Mesenchymal stem cell (in vitro differentiated cells and primary cell): ENCODE results near the gene RYR2.

ENCODE experiments used
- DNase-seq: peaks from one replicate; pipeline ENCODE4 v3.0.0-alpha.2; 2013
- H2AFZ ChIP-seq: one replicate; pipeline ENCODE4 v1.6.1; 2013; ENCODE audit warnings: low read depth, mild to moderate bottlenecking, control low read depth, inconsistent platforms, low read length, moderate library complexity
- H2AK5ac ChIP-seq: 2 replicates; pipeline ENCODE4 v1.6.1; 2013; ENCODE audit warnings: low read length, moderate library complexity, mild to moderate bottlenecking, inconsistent platforms; ENCODE audit not compliant: severe bottlenecking
- H2BK120ac ChIP-seq: one replicate; pipeline ENCODE4 v1.6.1; 2013; ENCODE audit warnings: low read depth, mild to moderate bottlenecking, inconsistent platforms, low read length, moderate library complexity
- H2BK12ac ChIP-seq, 2 experiments: one replicate each; pipeline ENCODE4 v1.6.1; 2013; ENCODE audit warnings: inconsistent platforms in 2 of 2, low read length in 2 of 2, mild to moderate bottlenecking in 2 of 2, moderate library complexity in 2 of 2, control low read depth in 1 of 2
- H2BK15ac ChIP-seq: one replicate; pipeline ENCODE4 v1.6.1; 2013; ENCODE audit warnings: mild to moderate bottlenecking, low read depth, inconsistent platforms; ENCODE audit not compliant: poor library complexity, severe bottlenecking
- H2BK5ac ChIP-seq: 2 replicates; pipeline ENCODE4 v1.6.1; 2013; ENCODE audit warnings: low read depth, mild to moderate bottlenecking, low read length, control low read depth, inconsistent platforms; ENCODE audit not compliant: poor library complexity, severe bottlenecking
- H3K14ac ChIP-seq, 2 experiments: one replicate each; pipeline ENCODE4 v1.6.1; 2013; ENCODE audit warnings: inconsistent platforms in 2 of 2, low read length in 2 of 2, control low read depth in 1 of 2, mild to moderate bottlenecking in 1 of 2, moderate library complexity in 1 of 2
- H3K18ac ChIP-seq, 2 experiments: one replicate each; pipeline ENCODE4 v1.6.1; 2013; ENCODE audit warnings: inconsistent platforms in 2 of 2, low read length in 2 of 2, control low read depth in 1 of 2, low read depth in 1 of 2, mild to moderate bottlenecking in 1 of 2
- H3K23ac ChIP-seq, 2 experiments: one replicate each; pipeline ENCODE4 v1.6.1; 2013; ENCODE audit warnings: inconsistent platforms in 2 of 2, low read length in 2 of 2, mild to moderate bottlenecking in 2 of 2, moderate library complexity in 2 of 2, control low read depth in 1 of 2
- H3K27ac ChIP-seq: 2 replicates; pipeline ENCODE4 v1.5.1; 2013; ENCODE audit warnings: mild to moderate bottlenecking, moderate library complexity, low read length, control low read depth, inconsistent platforms; ENCODE audit not compliant: poor library complexity, severe bottlenecking
- H3K27me3 ChIP-seq, 2 experiments: 2 replicates each; pipeline versions ENCODE4 v1.6.1 to v1.7.0; 2013; ENCODE audit warnings: low read length in 2 of 2, mild to moderate bottlenecking in 2 of 2, moderate library complexity in 2 of 2, control low read depth in 1 of 2, inconsistent platforms in 1 of 2; ENCODE audit not compliant: control insufficient read depth in 1 of 2, insufficient read depth in 1 of 2
- H3K36me3 ChIP-seq, 2 experiments: 2 replicates each; pipeline versions ENCODE4 v1.6.1 to v1.7.0; 2013; ENCODE audit warnings: low read length in 2 of 2, control low read depth in 1 of 2, inconsistent platforms in 1 of 2, low read depth in 1 of 2, mild to moderate bottlenecking in 1 of 2; ENCODE audit not compliant: insufficient read depth in 2 of 2, control insufficient read depth in 1 of 2
- H3K4ac ChIP-seq, 2 experiments: one replicate each; pipeline ENCODE4 v1.6.1; 2013; ENCODE audit warnings: inconsistent platforms in 2 of 2, low read length in 2 of 2, mild to moderate bottlenecking in 2 of 2, moderate library complexity in 2 of 2, control low read depth in 1 of 2, low read depth in 1 of 2
- H3K4me1 ChIP-seq: 2 replicates; pipeline ENCODE4 v1.6.1; 2013; ENCODE audit warnings: low read depth, low read length, control low read depth; ENCODE audit not compliant: control insufficient read depth, insufficient read depth
- H3K4me2 ChIP-seq: 2 replicates; pipeline ENCODE4 v1.6.1; 2013; ENCODE audit warnings: low read length, mild to moderate bottlenecking, inconsistent platforms; ENCODE audit not compliant: poor library complexity, severe bottlenecking
- H3K4me3 ChIP-seq, 2 experiments: 2 replicates each; pipeline versions ENCODE4 v1.5.1 to v1.7.0; 2013; ENCODE audit warnings: low read length in 2 of 2, mild to moderate bottlenecking in 2 of 2, control low read depth in 1 of 2, low read depth in 1 of 2; ENCODE audit not compliant: insufficient read depth in 1 of 2
- H3K79me1 ChIP-seq: replicated peaks from 2 replicates; pipeline ENCODE4 v1.6.1; 2013; ENCODE audit warnings: mild to moderate bottlenecking, control low read depth, low read length, inconsistent platforms; ENCODE audit not compliant: poor library complexity, severe bottlenecking
- H3K9ac ChIP-seq: 2 replicates; pipeline ENCODE4 v1.7.0; 2013; ENCODE audit warnings: mild to moderate bottlenecking, low read length, moderate library complexity
- H3K9me3 ChIP-seq: 2 replicates; pipeline ENCODE4 v1.7.0; 2013; ENCODE audit warnings: mild to moderate bottlenecking, low read length; ENCODE audit not compliant: control insufficient read depth
- H4K8ac ChIP-seq: one replicate; pipeline ENCODE4 v1.6.1; 2013; ENCODE audit warnings: inconsistent platforms, mild to moderate bottlenecking, low read length, moderate library complexity
- H4K91ac ChIP-seq: one replicate; pipeline ENCODE4 v1.6.1; 2013; ENCODE audit warnings: mild to moderate bottlenecking, low read length, inconsistent platforms
- WGBS: methylation state at CpG from one replicate; pipeline ENCODE4 v1.1.7; 2013; ENCODE audit warnings: mixed read lengths; 5-methylcytosine and 5-hydroxymethylcytosine counted together

The RYR2 gene

DNA sequence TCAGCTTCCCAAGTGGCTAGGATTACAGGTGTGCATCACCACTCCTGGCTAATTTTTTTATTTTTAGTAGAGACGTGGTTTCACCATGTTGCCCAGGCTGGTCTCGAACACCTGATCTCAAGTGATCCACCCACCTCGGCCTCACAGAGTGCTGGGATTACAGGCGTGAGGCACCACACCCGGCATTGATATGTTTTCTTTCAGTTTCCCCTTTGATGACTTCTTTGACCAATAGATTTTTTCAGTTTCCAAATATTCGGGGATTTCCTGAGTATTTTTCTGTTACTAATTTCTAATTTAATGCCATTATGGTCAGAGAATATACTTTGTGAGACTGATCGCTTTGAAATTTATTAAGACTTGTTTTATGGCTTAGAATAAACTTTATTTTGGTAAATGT, 406.1 kb downstream of the RYR2 start:
- Histone ChIP-seq H2AFZ (no peak overlapping the region), H3K27me3 (no peaks in the 10 kb centered on the region), H3K4me1 (no peaks in the 10 kb centered on the region), H4K91ac (no peak overlapping the region), H3K23ac (no peak overlapping the region), H2BK5ac (no peak overlapping the region), H3K14ac (no peak overlapping the region), H2BK120ac (no peak overlapping the region), H3K18ac (no peak overlapping the region), H2BK15ac (no peak overlapping the region), H3K4me3 (no peak overlapping the region), H2BK12ac (no peak overlapping the region), H3K27ac (no peak overlapping the region), H3K79me1 (no peaks in the 10 kb centered on the region), H2AK5ac (no peak overlapping the region), H4K8ac (no peak overlapping the region), H3K36me3 (no peaks in the 10 kb centered on the region), H3K9ac (no peak overlapping the region), H3K9me3 (no peaks in the 10 kb centered on the region), H3K4me2 (no peak overlapping the region), H3K4ac (no peak overlapping the region)
- 95% methylated on average over 7 of the region's 7 CpGs for WGBS
- no peak for DNase-seq

DNA sequence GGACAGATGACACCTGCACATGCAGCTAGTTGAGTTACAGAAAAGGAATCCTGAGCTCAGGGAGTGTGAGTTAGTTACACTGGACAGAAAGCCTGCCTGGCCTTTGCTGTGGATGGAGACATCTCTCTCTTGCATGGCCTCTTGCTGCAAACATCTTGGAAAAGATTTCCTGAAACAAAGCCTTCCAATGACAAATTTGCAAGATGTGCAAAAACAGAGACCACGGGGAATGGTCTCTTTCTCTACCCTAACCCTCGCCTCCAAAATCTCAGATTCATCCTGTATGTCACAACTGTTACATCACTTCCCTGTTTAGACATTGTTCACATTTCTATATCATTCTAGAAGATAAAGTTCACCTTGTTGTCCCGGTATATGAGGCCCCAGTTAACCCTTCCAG, 415.6 kb downstream of the RYR2 start:
- no peak overlapping the region for H4K8ac ChIP-seq
- no peaks in the 10 kb centered on the region for H3K4me1 ChIP-seq
- no peak for DNase-seq
- no peaks in the 10 kb centered on the region for H3K36me3 ChIP-seq
- H2BK5ac ChIP-seq = no peak overlapping the region
- no peak overlapping the region for H3K27ac ChIP-seq
- H3K9me3 ChIP-seq = peaks cover 8% of the 10 kb centered on the region
- WGBS = 60% methylated on average over 3 of the region's 3 CpGs
- H3K14ac ChIP-seq = no peak overlapping the region
- H3K4ac ChIP-seq = no peak overlapping the region
- H3K27me3 ChIP-seq = no peaks in the 10 kb centered on the region
- no peak overlapping the region for H3K9ac ChIP-seq
- no peak overlapping the region for H4K91ac ChIP-seq
- H3K23ac ChIP-seq = no peak overlapping the region
- H3K4me2 ChIP-seq = no peak overlapping the region
- H3K4me3 ChIP-seq = no peak overlapping the region
- no peak overlapping the region for H2BK15ac ChIP-seq
- H3K79me1 ChIP-seq = no peaks in the 10 kb centered on the region
- no peak overlapping the region for H2BK12ac ChIP-seq
- H2BK120ac ChIP-seq = no peak overlapping the region
- H2AFZ ChIP-seq = no peak overlapping the region
- H2AK5ac ChIP-seq = no peak overlapping the region
- no peak overlapping the region for H3K18ac ChIP-seq

DNA sequence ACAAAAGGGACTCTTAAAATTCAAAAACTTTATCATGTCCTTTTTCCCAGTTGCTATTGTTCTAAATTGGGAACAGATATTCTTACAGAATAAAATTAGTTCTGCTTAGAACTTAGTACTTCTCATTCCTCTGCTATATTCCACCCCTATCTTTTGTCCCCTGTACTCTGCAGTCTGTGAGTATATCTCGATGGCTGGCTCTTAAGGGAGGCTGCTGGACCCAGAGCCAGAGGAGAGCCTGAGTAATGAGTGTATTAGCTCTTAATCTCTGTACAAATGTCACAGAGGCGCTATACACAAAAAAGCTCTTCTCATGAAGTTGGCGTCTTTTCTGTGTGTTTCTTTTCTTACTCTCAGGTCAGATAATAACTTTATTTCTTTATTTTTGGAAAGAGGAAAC, 425.3 kb downstream of the RYR2 start:
- Histone ChIP-seq H3K27me3 (no peaks in the 10 kb centered on the region), H3K4me3 (no peak overlapping the region), H3K14ac (no peak overlapping the region), H4K8ac (no peak overlapping the region), H2AFZ (no peak overlapping the region), H3K79me1 (no peaks in the 10 kb centered on the region), H3K18ac (no peak overlapping the region), H3K9me3 (peaks cover 2% of the 10 kb centered on the region), H3K9ac (no peak overlapping the region), H2BK15ac (no peak overlapping the region), H4K91ac (no peak overlapping the region), H2AK5ac (no peak overlapping the region), H3K36me3 (no peaks in the 10 kb centered on the region), H2BK120ac (no peak overlapping the region), H3K4me2 (no peak overlapping the region), H2BK5ac (no peak overlapping the region), H3K27ac (no peak overlapping the region), H3K23ac (no peak overlapping the region), H3K4ac (no peak overlapping the region), H3K4me1 (no peaks in the 10 kb centered on the region), H2BK12ac (no peak overlapping the region)
- 0% methylated on average over 1 of the region's 3 CpGs for WGBS
- DNase-seq = no peak

DNA sequence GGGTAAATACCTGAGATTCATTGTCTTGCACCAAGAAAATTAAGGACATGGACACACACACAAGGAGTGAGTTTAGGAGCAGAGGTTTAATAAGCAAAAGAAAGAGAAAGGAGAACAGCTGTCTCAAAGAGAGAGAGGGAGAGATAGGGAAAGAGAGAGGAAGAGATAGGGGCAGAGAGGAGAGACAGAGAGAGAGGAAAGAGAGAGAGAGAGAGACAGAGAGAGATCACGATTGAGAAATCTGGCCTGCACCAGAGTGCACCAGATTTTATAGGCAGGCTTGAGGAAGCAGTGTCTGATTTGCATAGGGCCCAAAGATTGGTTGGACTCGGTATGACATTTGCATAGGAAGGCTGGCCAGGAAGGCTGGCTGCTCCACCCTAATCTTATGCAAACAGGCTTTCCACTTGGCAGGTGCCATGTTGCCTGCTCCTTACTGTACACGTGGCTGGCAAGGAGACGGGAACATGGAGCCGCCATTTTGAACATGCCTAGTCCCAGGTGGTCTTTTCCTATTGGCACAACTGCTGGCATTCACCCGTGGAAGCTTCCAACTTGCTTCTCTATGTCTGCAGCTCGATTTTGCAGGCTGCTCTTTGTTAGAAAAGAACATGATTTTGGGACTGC, 428.8 kb downstream of the RYR2 start:
- Histone ChIP-seq H3K4me3 (no peak overlapping the region), H2BK5ac (no peak overlapping the region), H3K23ac (no peak overlapping the region), H4K91ac (no peak overlapping the region), H3K4me2 (no peak overlapping the region), H3K36me3 (no peaks in the 10 kb centered on the region), H3K4me1 (no peaks in the 10 kb centered on the region), H3K18ac (no peak overlapping the region), H2BK12ac (no peak overlapping the region), H4K8ac (no peak overlapping the region), H3K27me3 (no peaks in the 10 kb centered on the region), H3K14ac (no peak overlapping the region), H3K4ac (no peak overlapping the region), H2AK5ac (no peak overlapping the region), H3K79me1 (no peaks in the 10 kb centered on the region), H2BK120ac (no peak overlapping the region), H2AFZ (no peak overlapping the region), H3K9ac (no peak overlapping the region), H3K27ac (no peak overlapping the region), H2BK15ac (no peak overlapping the region), H3K9me3 (no peaks in the 10 kb centered on the region)
- no peak for DNase-seq
- 65% methylated on average over 5 of the region's 7 CpGs for WGBS
